GM12892 (cell line): ENCODE results near the gene ZNF600.
"Not testable (repeated sequence)": the region's sequence is repeated elsewhere in the genome, so short reads cannot be mapped to it uniquely, and the experiment has no call there.

Experiments used
- DNase-seq: peaks from one replicate; pipeline ENCODE4 v3.0.0; 2011; ENCODE audit not compliant: insufficient read length
- FAIRE-seq: peaks from 2 replicates; lab custom pipeline; 2011; peaks lifted over from hg19 to GRCh38; lab: Jason Lieb, UNC
- POLR2A ChIP-seq: IDR thresholded peaks from 2 replicates; pipeline ENCODE4 v1.6.1; 2011; ENCODE audit warnings: low read depth, low read length, control low read depth
- POLR2AphosphoS5 ChIP-seq: IDR thresholded peaks from 2 replicates; pipeline ENCODE4 v1.6.1; 2011; ENCODE audit warnings: low read depth, low read length, control low read depth
- TAF1 ChIP-seq: IDR thresholded peaks from 2 replicates; pipeline ENCODE4 v1.6.1; 2011; ENCODE audit warnings: low read depth, mild to moderate bottlenecking, control low read depth, low read length, borderline replicate concordance

ZNF600 gene

DNA sequence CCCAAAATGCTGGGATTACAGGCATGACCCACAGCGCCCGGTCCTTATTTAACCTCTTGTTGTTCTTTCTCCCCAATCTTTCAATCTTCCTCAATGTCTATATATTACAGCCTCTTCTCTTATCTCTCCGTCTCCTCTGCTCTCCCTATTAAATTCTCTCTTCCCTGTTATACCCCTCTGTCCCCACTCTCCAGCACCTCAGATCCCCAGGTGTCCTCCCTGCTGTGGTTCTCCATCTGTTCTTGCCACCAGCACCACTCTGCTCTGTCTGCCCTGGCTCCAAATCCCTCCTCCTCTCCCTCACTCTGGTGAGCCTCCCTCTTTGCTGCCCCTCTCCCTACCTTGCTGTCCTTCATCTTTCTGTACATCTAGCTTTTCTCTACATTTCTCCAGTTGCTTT is 1.1 kb downstream of the ZNF600 start:
- no peak for FAIRE-seq
- DNase-seq: no peak
- TF ChIP-seq POLR2A (no peak), POLR2AphosphoS5 (no peak), TAF1 (no peak)

DNA sequence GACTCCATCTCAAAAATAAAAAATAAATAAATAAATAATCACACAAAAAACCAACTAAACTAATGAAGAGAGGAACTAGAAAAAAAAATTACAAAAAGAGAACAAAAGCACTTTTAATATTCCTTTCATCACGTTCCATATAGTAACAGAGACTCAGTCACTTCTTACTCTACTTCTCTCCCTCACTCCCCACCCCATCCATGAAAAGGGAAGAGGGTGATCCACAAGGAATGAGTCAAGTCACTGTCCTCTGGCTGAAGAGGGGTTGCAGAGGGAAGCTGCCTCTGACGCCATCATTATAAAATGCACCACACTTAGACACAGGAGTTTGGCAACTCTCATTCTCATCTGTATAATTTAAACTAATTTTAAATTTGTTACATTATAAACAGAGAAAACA is 3.7 kb downstream of the ZNF600 start:
- FAIRE-seq, DNase-seq: not testable (repeated sequence)

DNA sequence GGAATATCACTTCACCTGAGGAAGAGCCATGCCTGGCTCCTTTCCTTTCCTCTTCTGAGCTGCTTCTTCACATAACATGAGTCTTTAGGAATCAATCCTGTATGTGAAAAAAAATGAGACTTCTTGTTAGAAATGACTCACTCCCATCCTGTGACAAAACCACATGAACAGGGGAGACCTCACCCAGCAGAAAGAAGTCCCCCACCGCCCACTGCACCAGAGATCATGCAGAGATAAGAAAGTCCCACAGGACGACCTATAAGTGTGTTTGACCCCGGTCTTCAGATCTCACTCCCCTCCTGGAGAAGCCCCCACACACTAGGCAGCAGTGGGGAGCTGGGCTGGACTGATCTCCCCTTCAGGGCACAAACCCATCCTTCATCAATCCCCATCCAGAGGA is 7.8 kb downstream of the ZNF600 start:
- no peak for TF ChIP-seq TAF1
- TF ChIP-seq POLR2AphosphoS5: no peak
- FAIRE-seq (no peak), DNase-seq (no peak)

DNA sequence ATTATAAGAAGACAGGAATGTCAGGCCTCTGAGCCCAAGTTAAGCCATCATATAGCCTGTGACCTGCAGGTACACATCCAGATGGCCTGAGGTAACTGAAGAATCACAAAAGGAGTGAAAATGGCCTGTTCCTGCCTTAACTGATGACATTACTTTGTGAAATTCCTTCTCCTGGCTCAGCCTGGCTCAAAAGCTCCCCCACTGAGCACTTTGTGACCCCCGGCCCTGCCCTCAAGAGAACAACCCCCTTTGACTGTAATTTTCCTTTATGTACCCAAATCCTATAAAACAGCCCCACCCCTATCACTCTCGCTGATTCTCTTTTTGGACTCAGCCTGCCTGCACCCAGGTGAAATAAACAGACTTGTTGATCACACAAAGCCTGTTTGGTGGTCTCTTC is 30.1 kb downstream of the ZNF600 start:
- FAIRE-seq: not testable (repeated sequence)

DNA sequence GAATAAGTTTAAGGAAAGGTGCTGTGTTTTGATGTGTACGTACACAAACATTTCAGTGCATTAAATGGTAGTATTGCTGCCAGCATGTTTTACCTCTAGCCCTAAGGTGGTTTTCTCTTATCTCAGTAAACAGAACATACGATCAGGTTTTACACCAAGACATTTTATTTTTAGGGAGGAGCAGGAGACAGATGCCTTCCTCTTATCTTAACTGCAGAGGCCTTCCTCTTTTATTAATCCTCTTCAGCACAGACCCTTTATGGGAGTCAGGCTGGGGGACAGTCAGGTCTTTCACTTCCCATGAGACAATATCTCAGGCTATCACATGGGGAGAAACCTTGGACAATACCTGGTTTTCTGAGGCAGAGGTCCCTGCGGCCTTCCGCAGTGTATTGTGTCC is 36.8 kb downstream of the ZNF600 start:
- no peak for FAIRE-seq
- no peak for DNase-seq
- TF ChIP-seq POLR2A (no peak), POLR2AphosphoS5 (no peak), TAF1 (no peak)

More for the DNA sequence above, 30.1 kb downstream of the ZNF600 start:
- DNase-seq: not testable (repeated sequence)

DNA sequence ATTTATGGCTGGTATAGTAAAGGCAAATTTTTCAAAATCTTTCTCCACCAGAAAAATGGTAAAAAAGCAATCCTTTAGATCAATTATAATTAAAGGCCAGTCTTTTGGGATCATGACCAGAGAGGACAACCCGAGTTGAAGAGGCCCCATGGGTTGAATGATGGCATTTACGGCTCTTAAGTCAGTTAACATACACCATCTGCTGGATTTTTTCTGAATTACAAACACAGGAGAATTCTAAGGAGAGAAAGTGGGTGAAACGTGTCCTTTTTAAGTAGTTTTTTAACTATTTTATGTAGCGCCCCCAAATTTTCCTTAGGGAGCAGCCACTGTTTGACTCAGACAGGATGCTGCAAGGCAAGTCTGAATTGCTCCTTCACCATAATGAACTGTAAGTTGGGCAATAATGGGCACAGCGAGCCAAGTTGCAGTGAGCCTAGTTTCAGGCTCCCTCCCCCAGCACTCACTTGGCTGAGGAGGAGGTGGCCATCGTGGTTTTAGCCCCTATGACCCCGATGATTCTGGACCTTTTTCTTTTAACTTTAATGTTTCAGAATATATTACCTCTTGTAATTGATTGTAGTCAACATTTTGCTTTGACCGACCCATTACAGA is 38.1 kb downstream of the ZNF600 start:
- FAIRE-seq (no peak), DNase-seq (no peak)
- TF ChIP-seq TAF1 (no peak), POLR2A (no peak), POLR2AphosphoS5 (no peak)

DNA sequence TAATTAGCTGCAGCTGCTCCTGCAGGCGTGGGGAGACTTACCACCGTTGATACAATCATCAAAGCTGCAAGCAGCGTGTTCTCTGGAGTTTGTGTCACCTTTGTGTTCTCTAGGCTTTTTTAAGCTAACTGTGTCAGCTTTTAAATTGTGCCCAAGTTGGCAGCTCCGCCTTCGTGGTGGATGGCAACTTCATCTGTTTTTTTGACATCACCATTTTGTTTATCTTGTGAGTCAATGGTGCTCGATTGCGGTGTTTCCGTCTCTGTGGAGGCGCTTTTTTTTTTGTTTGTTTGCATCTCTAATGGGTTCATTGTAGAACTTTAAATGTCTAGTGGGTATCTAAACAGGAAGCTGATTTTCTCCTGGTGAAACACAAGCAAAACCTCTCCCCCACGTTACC is 40.7 kb downstream of the ZNF600 start:
- DNase-seq, FAIRE-seq: not testable (repeated sequence)

DNA sequence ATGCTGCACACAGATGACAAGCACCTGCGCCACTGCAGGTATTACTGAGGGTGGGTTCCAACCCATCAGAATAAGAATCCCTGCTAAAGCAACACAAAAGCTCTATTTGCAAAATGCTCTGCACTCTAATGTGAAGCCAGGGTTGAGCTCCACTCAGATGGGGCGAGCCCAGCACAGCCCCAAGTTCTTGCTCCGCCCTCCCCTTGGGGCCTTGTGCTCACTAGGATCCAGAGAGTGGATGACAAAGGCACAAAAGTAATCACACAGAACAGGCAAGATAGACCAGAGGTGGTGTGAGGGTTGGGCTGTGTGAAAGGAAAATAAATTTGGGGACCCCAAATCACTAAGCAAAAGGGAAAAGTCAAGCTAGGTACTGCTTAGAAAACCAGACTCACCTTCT is 43.5 kb downstream of the ZNF600 start:
- TF ChIP-seq POLR2A: no peak
- no peak for TF ChIP-seq POLR2AphosphoS5
- TF ChIP-seq TAF1: no peak
- DNase-seq (no peak), FAIRE-seq (no peak)

DNA sequence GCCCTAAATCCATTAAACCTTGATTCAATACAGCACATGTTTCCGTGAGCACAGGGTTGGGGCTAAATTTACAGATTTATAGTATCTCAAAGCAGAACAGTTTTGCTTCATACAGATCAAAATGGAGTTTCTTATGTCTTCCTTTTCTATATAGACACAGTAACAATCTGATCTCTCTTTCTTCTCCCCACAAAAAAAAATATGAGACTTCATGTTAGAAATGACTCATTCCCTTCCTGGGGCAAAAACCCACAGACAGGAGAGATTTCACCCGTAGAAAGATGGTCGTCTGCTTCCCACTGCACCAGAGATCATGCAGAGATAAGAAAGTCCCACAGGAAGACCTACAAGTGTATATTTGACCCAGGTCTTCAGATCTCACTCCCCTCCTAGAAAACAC is 44.1 kb downstream of the ZNF600 start:
- FAIRE-seq: no peak

DNA sequence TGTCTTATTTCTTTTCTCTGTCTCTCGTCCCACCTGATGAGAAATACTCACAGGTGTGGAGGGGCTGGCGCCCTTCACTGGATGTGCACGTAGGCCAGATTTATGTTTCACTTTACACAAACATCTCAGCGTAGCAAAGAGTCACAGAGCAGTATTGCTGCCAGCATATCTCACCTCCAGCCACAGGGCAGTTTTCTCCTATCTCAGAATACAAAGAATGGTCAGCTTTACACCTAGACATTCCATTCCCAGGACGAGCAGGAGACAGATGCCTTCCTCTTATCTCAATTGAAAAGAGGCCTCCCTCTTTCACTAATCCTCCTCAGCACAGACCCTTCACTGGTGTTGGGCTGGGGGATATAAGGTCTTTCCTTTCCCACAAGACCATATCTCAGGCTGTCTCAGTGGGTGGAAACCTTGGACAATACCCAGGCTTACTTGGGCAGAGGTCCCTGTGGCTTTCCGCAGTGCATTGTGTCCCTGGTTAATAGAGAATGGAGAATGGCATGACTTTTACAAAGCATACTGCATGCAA is 44.6 kb downstream of the ZNF600 start:
- DNase-seq: no peak
- no peak for FAIRE-seq
- no peak for TF ChIP-seq TAF1
- TF ChIP-seq POLR2A: no peak
- TF ChIP-seq POLR2AphosphoS5: no peak

More for the DNA sequence above, 44.1 kb downstream of the ZNF600 start:
- DNase-seq: no peak
- no peak for TF ChIP-seq TAF1
- no peak for TF ChIP-seq POLR2A
- TF ChIP-seq POLR2AphosphoS5: no peak

DNA sequence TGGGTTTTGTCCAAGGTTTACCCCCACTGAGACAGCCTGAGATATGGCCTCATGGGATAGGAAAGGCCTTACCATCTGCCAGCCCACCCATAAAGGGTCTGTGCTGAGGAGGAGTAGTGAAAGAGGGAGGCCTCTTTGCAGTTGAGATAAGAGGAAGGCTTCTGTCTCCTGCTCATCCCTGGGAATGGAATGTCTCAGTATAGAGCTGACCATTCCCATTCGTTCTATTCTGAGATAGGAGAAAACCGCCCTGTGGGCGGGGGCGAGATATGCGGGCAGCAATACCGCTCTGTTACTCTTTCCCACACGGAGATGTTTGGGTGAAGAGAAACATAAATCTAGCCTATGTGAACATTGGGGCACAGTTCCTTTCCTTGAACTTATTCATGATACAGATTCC is 45.2 kb downstream of the ZNF600 start:
- DNase-seq, FAIRE-seq: not testable (repeated sequence)

DNA sequence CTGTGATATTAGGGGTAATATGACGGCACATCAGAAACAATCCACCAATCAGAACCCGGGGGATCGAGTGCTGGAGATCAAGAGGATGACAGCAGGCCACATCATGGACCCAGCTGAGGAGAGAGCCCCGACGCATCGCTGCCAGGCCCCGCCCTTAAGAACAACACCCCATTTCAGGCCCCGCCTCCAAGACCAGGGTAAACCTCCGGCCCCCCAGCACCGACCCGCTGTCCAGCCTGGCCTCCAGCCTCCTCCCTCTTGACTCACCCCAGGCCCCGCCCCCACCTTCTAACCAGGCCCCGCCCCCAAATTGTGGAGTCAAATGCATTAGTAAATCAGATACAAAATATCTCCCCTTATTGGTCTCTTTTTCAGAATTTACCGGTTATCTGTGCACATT is 47.0 kb downstream of the ZNF600 start:
- TF ChIP-seq TAF1: no peak
- no peak for TF ChIP-seq POLR2A
- TF ChIP-seq POLR2AphosphoS5: no peak
- DNase-seq: no peak
- FAIRE-seq: no peak

DNA sequence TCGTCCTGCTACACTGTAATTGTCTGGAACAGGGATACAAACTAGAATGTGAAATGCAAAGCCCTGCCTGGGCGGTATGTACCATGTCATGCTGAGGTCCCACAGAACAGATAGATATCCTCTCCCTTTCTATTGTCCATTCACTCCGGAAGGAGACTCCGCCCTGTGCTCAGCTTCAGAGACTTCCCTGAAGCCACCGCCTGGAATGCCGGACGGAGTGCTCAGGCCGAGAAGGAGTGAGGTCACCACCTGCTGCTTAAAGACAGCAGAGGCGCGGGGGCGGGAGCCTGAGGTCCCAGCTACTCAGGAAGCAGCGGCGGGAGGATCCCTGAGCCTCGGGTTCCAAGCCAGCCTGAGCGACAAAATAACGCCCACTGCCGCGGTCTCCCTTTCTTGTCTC is 50.9 kb downstream of the ZNF600 start:
- no peak for DNase-seq
- no peak for FAIRE-seq
- TF ChIP-seq TAF1: no peak
- TF ChIP-seq POLR2AphosphoS5: no peak
